HepG2 (cell line): ENCODE results near the gene SMIM44. TPM values are rescaled to one million over a fixed set of nuclear protein-coding genes. Genes with fewer than 3 reads are reported as not detected.

ENCODE experiments used
- EED ChIP-seq: sonication (generic); formaldehyde crosslinking; IDR thresholded peaks from 2 replicates; pipeline ENCODE4 v1.5.0; 2020; ENCODE audit warnings: mild to moderate bottlenecking, missing genetic modification reagents
- IRF2 ChIP-seq: IDR thresholded peaks from 2 replicates; pipeline ENCODE4 v1.6.1; 2018; ENCODE audit warnings: missing genetic modification reagents, missing compliant biosample characterization
- KLF11 ChIP-seq: IDR thresholded peaks from 2 replicates; pipeline ENCODE4 v1.6.1; 2016; ENCODE audit warnings: missing compliant biosample characterization
- MBD4 ChIP-seq: IDR thresholded peaks from 2 replicates; pipeline ENCODE4 v1.6.1; 2012; ENCODE audit warnings: low read length, inconsistent platforms, borderline replicate concordance
- MLLT10 ChIP-seq: sonication (generic); formaldehyde crosslinking; IDR thresholded peaks from 2 replicates; pipeline ENCODE4 v1.4.0; 2020; ENCODE audit warnings: missing genetic modification reagents
- PHF8 ChIP-seq: sonication (generic); formaldehyde crosslinking; IDR thresholded peaks from 2 replicates; pipeline ENCODE4 v1.5.0; 2020; ENCODE audit warnings: missing genetic modification reagents
- SCMH1 ChIP-seq: sonication (generic); formaldehyde crosslinking; IDR thresholded peaks from 2 replicates; pipeline ENCODE4 v1.9.0; 2021; ENCODE audit warnings: missing genetic modification reagents, mild to moderate bottlenecking, borderline replicate concordance
- SP2 ChIP-seq: sonication (generic); formaldehyde crosslinking; IDR thresholded peaks from 2 replicates; pipeline ENCODE4 v1.5.1; 2020; ENCODE audit warnings: mild to moderate bottlenecking, missing genetic modification reagents
- ZFP37 ChIP-seq: sonication (generic); formaldehyde crosslinking; IDR thresholded peaks from 2 replicates; pipeline ENCODE4 v1.4.0; 2020; ENCODE audit warnings: missing genetic modification reagents, borderline replicate concordance
- ZNF143 ChIP-seq: sonication (generic); formaldehyde crosslinking; IDR thresholded peaks from 2 replicates; pipeline ENCODE4 v1.4.0; 2020; ENCODE audit warnings: missing genetic modification reagents
- ZNF367 ChIP-seq: sonication (generic); formaldehyde crosslinking; IDR thresholded peaks from 2 replicates; pipeline ENCODE4 v1.4.0; 2020; ENCODE audit warnings: missing genetic modification reagents, borderline replicate concordance
- ZNF430 ChIP-seq: sonication (generic); formaldehyde crosslinking; IDR thresholded peaks from 2 replicates; pipeline ENCODE4 v1.9.0; 2021; ENCODE audit warnings: mild to moderate bottlenecking, missing genetic modification reagents
- ZNF629 ChIP-seq: sonication (generic); formaldehyde crosslinking; conservative IDR thresholded peaks from 2 replicates; pipeline ENCODE4 v1.5.0; 2020; ENCODE audit warnings: missing genetic modification reagents
- ZSCAN21 ChIP-seq: sonication (generic); formaldehyde crosslinking; IDR thresholded peaks from 2 replicates; pipeline ENCODE4 v1.8.0; 2022; ENCODE audit warnings: mild to moderate bottlenecking, missing genetic modification reagents, moderate library complexity, borderline replicate concordance
- polyA plus RNA-seq, 8 experiments: library from polyadenylated mRNA; depleted of rRNA in 3 of 8; stranded (reverse) in 7 of 8; unstranded in 1 of 8; fragments of >200 nt; fragmentation: Illumina TruSeq in 4 of 8; extraction: Trizol in 4 of 8; gene quantifications; 2 replicates each; pipeline versions ENCODE4 v1.2.1 to v1.2.3, GENCODE V29; 2011 to 2016; ENCODE audit warnings: low read depth in 4 of 8, missing spikeins in 1 of 8, mixed read lengths in 1 of 8; ENCODE audit not compliant: insufficient read depth in 1 of 8
- total RNA-seq, 5 experiments: library from RNA; depleted of rRNA; stranded (reverse); fragments of >200 nt; fragmentation: Illumina TruSeq; extraction: Trizol; gene quantifications; 2 replicates each; pipeline ENCODE4 v1.2.3, GENCODE V29; 2016; ENCODE audit warnings: low read depth in 1 of 5
- TF ChIP-seq, protein P1 (sequence below): sonication (generic); formaldehyde crosslinking; IDR thresholded peaks from 2 replicates; pipeline ENCODE4 v1.9.0; 2022; ENCODE audit warnings: missing genetic modification reagents, mild to moderate bottlenecking, borderline replicate concordance
- TF ChIP-seq, protein P2 (sequence below): sonication (generic); formaldehyde crosslinking; conservative IDR thresholded peaks from 2 replicates; pipeline ENCODE4 v1.8.1; 2023; ENCODE audit warnings: missing genetic modification reagents
- TF ChIP-seq, protein P3 (sequence below): sonication (generic); formaldehyde crosslinking; IDR thresholded peaks from 2 replicates; pipeline ENCODE4 v1.5.0; 2020; ENCODE audit warnings: mild to moderate bottlenecking, missing genetic modification reagents
- TF ChIP-seq, protein P4 (sequence below): sonication (generic); formaldehyde crosslinking; IDR thresholded peaks from 2 replicates; pipeline ENCODE4 v1.4.0; 2020; ENCODE audit warnings: missing genetic modification reagents
- TF ChIP-seq, protein P5 (sequence below): sonication (generic); formaldehyde crosslinking; IDR thresholded peaks from 2 replicates; pipeline ENCODE4 v1.5.1; 2020; ENCODE audit warnings: mild to moderate bottlenecking, missing genetic modification reagents, moderate library complexity

SMIM44 gene
- total and polyA plus RNA-seq, 2 of the 13 experiments (the other 11 are each of a cell fraction or from before 2014, with no cell fraction given) = not detected

DNA sequence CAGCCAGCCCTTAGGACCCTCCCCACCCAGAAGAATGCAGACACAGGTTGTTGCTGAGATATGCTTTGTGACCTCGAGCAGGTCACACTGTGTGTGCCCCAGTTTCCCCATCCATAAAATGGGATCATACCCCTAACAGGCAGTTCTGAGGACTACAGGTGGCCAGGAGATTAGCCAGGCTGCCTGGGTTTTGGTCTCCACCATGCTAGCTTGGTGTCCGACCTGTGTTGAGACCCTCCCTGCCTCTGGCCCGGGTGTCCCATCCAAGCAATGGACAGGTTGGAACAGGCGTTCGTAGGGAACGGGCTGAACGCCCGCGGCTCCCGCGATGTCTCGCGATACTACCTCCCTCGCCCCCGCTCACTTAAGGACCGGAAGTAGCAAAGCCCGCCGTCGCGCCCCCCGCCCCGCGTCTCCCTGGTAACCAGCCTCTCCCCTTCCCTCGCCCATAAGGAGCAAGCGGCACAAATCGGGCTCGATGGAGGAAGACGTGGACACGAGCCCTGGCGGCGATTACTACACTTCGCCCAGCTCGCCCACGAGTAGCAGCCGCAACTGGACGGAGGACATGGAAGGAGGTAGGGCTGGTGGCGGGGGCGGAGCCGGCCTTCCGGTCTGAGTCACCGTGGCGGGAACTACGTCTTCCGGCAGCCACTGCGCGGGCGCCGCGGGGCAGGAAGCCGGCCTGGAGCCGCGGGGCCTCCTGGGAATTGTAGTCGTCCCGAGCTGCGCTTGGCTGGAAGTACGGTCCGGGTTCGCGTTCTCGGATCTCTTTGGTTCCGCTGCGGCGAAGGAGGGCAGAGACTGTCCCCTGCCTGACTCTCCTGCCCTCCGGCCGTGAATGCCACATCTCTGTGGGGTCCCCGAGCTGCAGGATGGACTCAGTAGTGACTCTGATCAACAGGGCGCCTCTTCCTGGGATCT is 48.3 kb downstream of the SMIM44 start (continued):
- TF ChIP-seq, protein P1, sequence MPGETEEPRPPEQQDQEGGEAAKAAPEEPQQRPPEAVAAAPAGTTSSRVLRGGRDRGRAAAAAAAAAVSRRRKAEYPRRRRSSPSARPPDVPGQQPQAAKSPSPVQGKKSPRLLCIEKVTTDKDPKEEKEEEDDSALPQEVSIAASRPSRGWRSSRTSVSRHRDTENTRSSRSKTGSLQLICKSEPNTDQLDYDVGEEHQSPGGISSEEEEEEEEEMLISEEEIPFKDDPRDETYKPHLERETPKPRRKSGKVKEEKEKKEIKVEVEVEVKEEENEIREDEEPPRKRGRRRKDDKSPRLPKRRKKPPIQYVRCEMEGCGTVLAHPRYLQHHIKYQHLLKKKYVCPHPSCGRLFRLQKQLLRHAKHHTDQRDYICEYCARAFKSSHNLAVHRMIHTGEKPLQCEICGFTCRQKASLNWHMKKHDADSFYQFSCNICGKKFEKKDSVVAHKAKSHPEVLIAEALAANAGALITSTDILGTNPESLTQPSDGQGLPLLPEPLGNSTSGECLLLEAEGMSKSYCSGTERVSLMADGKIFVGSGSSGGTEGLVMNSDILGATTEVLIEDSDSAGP = peak; percentile 88; the same call in 1 of the 2 replicates
- TF ChIP-seq ZNF367 (CRISPR knock-in tag) = no peak
- TF ChIP-seq, protein P2, sequence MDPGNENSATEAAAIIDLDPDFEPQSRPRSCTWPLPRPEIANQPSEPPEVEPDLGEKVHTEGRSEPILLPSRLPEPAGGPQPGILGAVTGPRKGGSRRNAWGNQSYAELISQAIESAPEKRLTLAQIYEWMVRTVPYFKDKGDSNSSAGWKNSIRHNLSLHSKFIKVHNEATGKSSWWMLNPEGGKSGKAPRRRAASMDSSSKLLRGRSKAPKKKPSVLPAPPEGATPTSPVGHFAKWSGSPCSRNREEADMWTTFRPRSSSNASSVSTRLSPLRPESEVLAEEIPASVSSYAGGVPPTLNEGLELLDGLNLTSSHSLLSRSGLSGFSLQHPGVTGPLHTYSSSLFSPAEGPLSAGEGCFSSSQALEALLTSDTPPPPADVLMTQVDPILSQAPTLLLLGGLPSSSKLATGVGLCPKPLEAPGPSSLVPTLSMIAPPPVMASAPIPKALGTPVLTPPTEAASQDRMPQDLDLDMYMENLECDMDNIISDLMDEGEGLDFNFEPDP (CRISPR knock-in tag) = no peak
- TF ChIP-seq ZFP37 (CRISPR knock-in tag) = no peak
- TF ChIP-seq SP2 (CRISPR knock-in tag) = peak; percentile 58; the same call in 1 of the 2 replicates
- TF ChIP-seq, protein P3, sequence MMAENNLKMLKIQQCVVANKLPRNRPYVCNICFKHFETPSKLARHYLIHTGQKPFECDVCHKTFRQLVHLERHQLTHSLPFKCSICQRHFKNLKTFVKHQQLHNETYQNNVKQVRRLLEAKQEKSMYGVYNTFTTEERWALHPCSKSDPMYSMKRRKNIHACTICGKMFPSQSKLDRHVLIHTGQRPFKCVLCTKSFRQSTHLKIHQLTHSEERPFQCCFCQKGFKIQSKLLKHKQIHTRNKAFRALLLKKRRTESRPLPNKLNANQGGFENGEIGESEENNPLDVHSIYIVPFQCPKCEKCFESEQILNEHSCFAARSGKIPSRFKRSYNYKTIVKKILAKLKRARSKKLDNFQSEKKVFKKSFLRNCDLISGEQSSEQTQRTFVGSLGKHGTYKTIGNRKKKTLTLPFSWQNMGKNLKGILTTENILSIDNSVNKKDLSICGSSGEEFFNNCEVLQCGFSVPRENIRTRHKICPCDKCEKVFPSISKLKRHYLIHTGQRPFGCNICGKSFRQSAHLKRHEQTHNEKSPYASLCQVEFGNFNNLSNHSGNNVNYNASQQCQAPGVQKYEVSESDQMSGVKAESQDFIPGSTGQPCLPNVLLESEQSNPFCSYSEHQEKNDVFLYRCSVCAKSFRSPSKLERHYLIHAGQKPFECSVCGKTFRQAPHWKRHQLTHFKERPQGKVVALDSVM (CRISPR knock-in tag) = peak; percentile 57
- TF ChIP-seq PHF8 = peak; percentile 91
- TF ChIP-seq MBD4 = no peak
- TF ChIP-seq ZNF143 = peak; percentile 99
- no peak for TF ChIP-seq MLLT10
- no peak for TF ChIP-seq KLF11 (CRISPR knock-in tag)
- TF ChIP-seq, protein P4, sequence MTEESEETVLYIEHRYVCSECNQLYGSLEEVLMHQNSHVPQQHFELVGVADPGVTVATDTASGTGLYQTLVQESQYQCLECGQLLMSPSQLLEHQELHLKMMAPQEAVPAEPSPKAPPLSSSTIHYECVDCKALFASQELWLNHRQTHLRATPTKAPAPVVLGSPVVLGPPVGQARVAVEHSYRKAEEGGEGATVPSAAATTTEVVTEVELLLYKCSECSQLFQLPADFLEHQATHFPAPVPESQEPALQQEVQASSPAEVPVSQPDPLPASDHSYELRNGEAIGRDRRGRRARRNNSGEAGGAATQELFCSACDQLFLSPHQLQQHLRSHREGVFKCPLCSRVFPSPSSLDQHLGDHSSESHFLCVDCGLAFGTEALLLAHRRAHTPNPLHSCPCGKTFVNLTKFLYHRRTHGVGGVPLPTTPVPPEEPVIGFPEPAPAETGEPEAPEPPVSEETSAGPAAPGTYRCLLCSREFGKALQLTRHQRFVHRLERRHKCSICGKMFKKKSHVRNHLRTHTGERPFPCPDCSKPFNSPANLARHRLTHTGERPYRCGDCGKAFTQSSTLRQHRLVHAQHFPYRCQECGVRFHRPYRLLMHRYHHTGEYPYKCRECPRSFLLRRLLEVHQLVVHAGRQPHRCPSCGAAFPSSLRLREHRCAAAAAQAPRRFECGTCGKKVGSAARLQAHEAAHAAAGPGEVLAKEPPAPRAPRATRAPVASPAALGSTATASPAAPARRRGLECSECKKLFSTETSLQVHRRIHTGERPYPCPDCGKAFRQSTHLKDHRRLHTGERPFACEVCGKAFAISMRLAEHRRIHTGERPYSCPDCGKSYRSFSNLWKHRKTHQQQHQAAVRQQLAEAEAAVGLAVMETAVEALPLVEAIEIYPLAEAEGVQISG (CRISPR knock-in tag) = peak; percentile 83
- peak; percentile 98 for TF ChIP-seq ZNF629 (CRISPR knock-in tag)
- no peak for TF ChIP-seq ZSCAN21 (CRISPR knock-in tag)
- peak; percentile 57 for TF ChIP-seq IRF2 (CRISPR knock-in tag)
- TF ChIP-seq ZNF430 (CRISPR knock-in tag) = peak; percentile 73; the same call in 1 of the 2 replicates
- no peak for TF ChIP-seq SCMH1
- TF ChIP-seq EED (CRISPR knock-in tag) = no peak
- TF ChIP-seq, protein P5, sequence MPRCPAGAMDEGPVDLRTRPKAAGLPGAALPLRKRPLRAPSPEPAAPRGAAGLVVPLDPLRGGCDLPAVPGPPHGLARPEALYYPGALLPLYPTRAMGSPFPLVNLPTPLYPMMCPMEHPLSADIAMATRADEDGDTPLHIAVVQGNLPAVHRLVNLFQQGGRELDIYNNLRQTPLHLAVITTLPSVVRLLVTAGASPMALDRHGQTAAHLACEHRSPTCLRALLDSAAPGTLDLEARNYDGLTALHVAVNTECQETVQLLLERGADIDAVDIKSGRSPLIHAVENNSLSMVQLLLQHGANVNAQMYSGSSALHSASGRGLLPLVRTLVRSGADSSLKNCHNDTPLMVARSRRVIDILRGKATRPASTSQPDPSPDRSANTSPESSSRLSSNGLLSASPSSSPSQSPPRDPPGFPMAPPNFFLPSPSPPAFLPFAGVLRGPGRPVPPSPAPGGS (CRISPR knock-in tag) = no peak
